Tibial artery (tissue), 4 donors: ENCODE data around the gene DUOXA2.
A peak's percentile ranks its signal among the peaks of the same experiment; 100 is the strongest.

Experiments used
- DNase-seq, 2 donors: peaks; one replicate each; pipeline ENCODE4 v3.0.0-alpha.2; 2019
- H3K27ac ChIP-seq, 2 donors: fragments of 200-600 bp; sonication (generic) in 1 of 2; 1 replicate in 1 of 2; 2 replicates in 1 of 2; pipeline ENCODE4 v1.5.1; 2018 to 2019; ENCODE audit warnings: mild to moderate bottlenecking in 1 of 2
- H3K27me3 ChIP-seq, 2 donors: fragments of 200-600 bp; sonication (generic) in 1 of 2; one replicate each; pipeline versions ENCODE4 v1.5.1 to v1.6.0; 2016 to 2019
- H3K36me3 ChIP-seq, 3 donors: fragments of 200-600 bp; sonication (generic) in 2 of 3; one replicate each; pipeline ENCODE4 v1.5.1; 2016 to 2019; ENCODE audit warnings: mild to moderate bottlenecking in 2 of 3
- H3K4me1 ChIP-seq, 4 donors: fragments of 200-600 bp; sonication (generic) in 2 of 4; 1 replicate in 3 of 4; 2 replicates in 1 of 4; pipeline ENCODE4 v1.5.1; 2016 to 2019
- H3K4me3 ChIP-seq, 2 donors: fragments of 200-600 bp; sonication (generic) in 1 of 2; 1 replicate in 1 of 2; 2 replicates in 1 of 2; pipeline ENCODE4 v1.5.1; 2018 to 2019; ENCODE audit warnings: mild to moderate bottlenecking in 2 of 2
- H3K9me3 ChIP-seq, 3 donors: fragments of 200-600 bp; sonication (generic) in 1 of 3; one replicate each; pipeline ENCODE4 v1.5.1; 2016 to 2019
- CTCF ChIP-seq, 2 experiments: fragments of 200-600 bp in 1 of 2; fragments of 450-650 bp in 1 of 2; IDR thresholded peaks; one replicate each; pipeline ENCODE4 v1.5.1; 2017 to 2019; ENCODE audit warnings: antibody characterized with exemption in 2 of 2, mild to moderate bottlenecking in 1 of 2, moderate library complexity in 1 of 2
- intact Hi-C: fragments of 100-400 bp; cut with DNase I; formaldehyde crosslinking; loops from one replicate; pipeline ENCODE4 v1.15.0; 2023; ENCODE audit warnings: low total_unique reads

The DUOXA2 gene

GRCh38 chr15:45157974-45158373, 43.8 kb downstream of the DUOXA2 start:
- Histone ChIP-seq H3K27me3 (no peaks in the 10 kb centered on the region), H3K27ac (no peak overlapping the region), H3K36me3 (no peaks in the 10 kb centered on the region), H3K4me1 (peaks cover 0 to 6% (median 4%) of the 10 kb centered on the region in 4 donors), H3K4me3 (no peak overlapping the region), H3K9me3 (no peaks in the 10 kb centered on the region)
- TF ChIP-seq CTCF (IDR thresholded peaks at IDR 0.05), result no peak
- intact Hi-C loops, result no loop called here
- DNase-seq, result no peak

- no peaks in the 10 kb centered on the region for H3K27me3 ChIP-seq
- H3K4me1 ChIP-seq, result peaks cover 0 to 20% (median 14%) of the 10 kb centered on the region in 4 donors
- no peak overlapping the region for H3K4me3 ChIP-seq
- no peak for TF ChIP-seq CTCF (IDR thresholded peaks at IDR 0.05)
- no peak overlapping the region for H3K27ac ChIP-seq
- H3K9me3 ChIP-seq, result no peaks in the 10 kb centered on the region
- DNase-seq, result no peak
- no peaks in the 10 kb centered on the region for H3K36me3 ChIP-seq
- intact Hi-C loops, result loop anchor here (10.0 kb wide), 1 partner anchor 483 kb away; no protein-coding TSS in a partner anchor
Observed at GRCh38 chr15:45161666-45162065, 47.5 kb downstream of the DUOXA2 start.

GRCh38 chr15:45162771-45163507, 48.8 kb downstream of the DUOXA2 start:
- intact Hi-C loops, result loop anchor here (10.0 kb wide), 1 partner anchor 482 kb away; no protein-coding TSS in a partner anchor
- H3K4me1 ChIP-seq, result peaks cover 0 to 20% (median 14%) of the 10 kb centered on the region in 4 donors
- peak; percentile 82 to 91 for TF ChIP-seq CTCF (IDR thresholded peaks at IDR 0.05)
- no peaks in the 10 kb centered on the region for H3K36me3 ChIP-seq
- H3K4me3 ChIP-seq, result no peak overlapping the region
- no peaks in the 10 kb centered on the region for H3K9me3 ChIP-seq
- no peaks in the 10 kb centered on the region for H3K27me3 ChIP-seq
- H3K27ac ChIP-seq, result no peak overlapping the region
- peak; percentile 72 to 84 for DNase-seq

- no peaks in the 10 kb centered on the region for H3K9me3 ChIP-seq
- H3K36me3 ChIP-seq, result no peaks in the 10 kb centered on the region
- intact Hi-C loops, result loop anchor here (10.0 kb wide), 1 partner anchor 481 kb away; no protein-coding TSS in a partner anchor
- H3K4me3 ChIP-seq, result no peak overlapping the region
- no peak for TF ChIP-seq CTCF (IDR thresholded peaks at IDR 0.05)
- no peaks in the 10 kb centered on the region for H3K27me3 ChIP-seq
- H3K27ac ChIP-seq, result no peak overlapping the region
- H3K4me1 ChIP-seq, result peaks cover 0 to 22% (median 14%) of the 10 kb centered on the region in 4 donors
- no peak for DNase-seq
Observed at GRCh38 chr15:45163508-45163856, 49.4 kb downstream of the DUOXA2 start.

GRCh38 chr15:45164914-45165313, 50.8 kb downstream of the DUOXA2 start:
- H3K4me3 ChIP-seq, result no peak overlapping the region
- H3K4me1 ChIP-seq, result peaks cover 0 to 26% (median 14%) of the 10 kb centered on the region in 4 donors
- H3K27ac ChIP-seq, result no peak overlapping the region
- no peak for TF ChIP-seq CTCF (IDR thresholded peaks at IDR 0.05)
- intact Hi-C loops, result loop anchor here (5.0 to 10.0 kb wide), 2 partner anchors 37 to 480 kb away; no protein-coding TSS in a partner anchor
- no peak for DNase-seq
- H3K27me3 ChIP-seq, result no peaks in the 10 kb centered on the region
- H3K36me3 ChIP-seq, result no peaks in the 10 kb centered on the region
- H3K9me3 ChIP-seq, result no peaks in the 10 kb centered on the region
